ENCODE measurements around the gene MEIS2. TPM values are rescaled to one million over a fixed set of nuclear protein-coding genes. Genes with fewer than 3 reads are reported as not detected.

Gene MEIS2
- total RNA-seq, 5 donors from 2014 or later (not counting 1 experiment from before 2014, with no cell fraction given), result 0.38 to 0.54 TPM; not detected in 3

- no peak overlapping the region for H3K27ac ChIP-seq (ENCODE audit: low read length)
- 93% methylated on average over 5 of the region's 8 CpGs for WGBS (ENCODE audit: insufficient coverage)
- no peak for ATAC-seq (replicated peaks in 1 of 4)
- H3K27ac Mint-ChIP-seq, result no peak overlapping the region
- H3K36me3 Mint-ChIP-seq, result no peaks in the 10 kb centered on the region
- no peak overlapping the region for H3K4me3 ChIP-seq (ENCODE audit: control insufficient read depth in 1 of 2, extremely low read depth in 1 of 2, low read length in 1 of 2)
- peaks cover 0 to 3% of the 10 kb centered on the region in 2 experiments for H3K27me3 ChIP-seq (replicated peaks in 1 of 2; ENCODE audit: control insufficient read depth in 2 of 2, extremely low read depth in 1 of 2, insufficient read depth in 2 of 2, low read length in 1 of 2)
- no peaks in the 10 kb centered on the region for H3K36me3 ChIP-seq (ENCODE audit: control insufficient read depth in 2 of 2, extremely low read depth in 1 of 2, insufficient read depth in 1 of 2, low read length in 1 of 2)
- no peaks in the 10 kb centered on the region for H3K4me1 Mint-ChIP-seq
- no peaks in the 10 kb centered on the region for H3K4me1 ChIP-seq (ENCODE audit: control insufficient read depth in 1 of 2, extremely low read depth in 1 of 2, insufficient read depth in 2 of 2, low read length in 2 of 2)
- ChIA-PET CTCF (no interaction called here), POLR2A (no interaction called here)
- DNase-seq, result no peak
- H3K9me3 Mint-ChIP-seq, result no peaks in the 10 kb centered on the region
- no peaks in the 10 kb centered on the region for H3K9me3 ChIP-seq
- H3K27me3 Mint-ChIP-seq, result peaks cover 0 to 7% of the 10 kb centered on the region in 2 donors
- H3K4me3 Mint-ChIP-seq, result no peak overlapping the region
Measured at GRCh38 chr15:37055481-37055880, 44.9 kb downstream of the MEIS2 start.

GRCh38 chr15:37054336-37054735, 46.0 kb downstream of the MEIS2 start:
- Histone ChIP-seq H3K4me1 (ENCODE audit: control insufficient read depth in 1 of 2, extremely low read depth in 1 of 2, insufficient read depth in 2 of 2, low read length in 2 of 2) (no peaks in the 10 kb centered on the region), H3K27ac (ENCODE audit: low read length) (no peak overlapping the region), H3K27me3 (replicated peaks in 1 of 2; ENCODE audit: control insufficient read depth in 2 of 2, extremely low read depth in 1 of 2, insufficient read depth in 2 of 2, low read length in 1 of 2) (peaks cover 0 to 2% of the 10 kb centered on the region in 2 experiments), H3K4me3 (ENCODE audit: control insufficient read depth in 1 of 2, extremely low read depth in 1 of 2, low read length in 1 of 2) (no peak overlapping the region), H3K9me3 (no peaks in the 10 kb centered on the region), H3K36me3 (ENCODE audit: control insufficient read depth in 2 of 2, extremely low read depth in 1 of 2, insufficient read depth in 1 of 2, low read length in 1 of 2) (no peaks in the 10 kb centered on the region)
- peaks cover 0 to 7% of the 10 kb centered on the region in 2 donors for H3K27me3 Mint-ChIP-seq
- H3K9me3 Mint-ChIP-seq, result no peaks in the 10 kb centered on the region
- ChIA-PET POLR2A (no interaction called here), CTCF (interaction anchor here in 1 of 2 donors (0.6 kb wide), 1 partner anchor 172 kb away, joined by 3 read pairs; no protein-coding TSS in a partner anchor)
- H3K27ac Mint-ChIP-seq, result no peak overlapping the region
- H3K36me3 Mint-ChIP-seq, result no peaks in the 10 kb centered on the region
- no peak overlapping the region for H3K4me3 Mint-ChIP-seq
- DNase-seq (no peak), ATAC-seq (replicated peaks in 1 of 4) (no peak)
- WGBS (ENCODE audit: insufficient coverage), result no CpG with 5 or more reads among the region's 7 CpGs
- H3K4me1 Mint-ChIP-seq, result no peaks in the 10 kb centered on the region

- H3K9me3 ChIP-seq, result no peaks in the 10 kb centered on the region
- no peak overlapping the region for H3K27ac ChIP-seq (ENCODE audit: low read length)
- CTCF ChIA-PET, result no interaction called here
- no peak overlapping the region for H3K27ac Mint-ChIP-seq
- no peaks in the 10 kb centered on the region for H3K4me1 ChIP-seq (ENCODE audit: control insufficient read depth in 1 of 2, extremely low read depth in 1 of 2, insufficient read depth in 2 of 2, low read length in 2 of 2)
- no peaks in the 10 kb centered on the region for H3K9me3 Mint-ChIP-seq
- H3K36me3 ChIP-seq (ENCODE audit: control insufficient read depth in 2 of 2, extremely low read depth in 1 of 2, insufficient read depth in 1 of 2, low read length in 1 of 2), result no peaks in the 10 kb centered on the region
- 78% methylated on average over 4 of the region's 6 CpGs for WGBS (ENCODE audit: insufficient coverage)
- DNase-seq, result no peak
- H3K27me3 ChIP-seq (replicated peaks in 1 of 2; ENCODE audit: control insufficient read depth in 2 of 2, extremely low read depth in 1 of 2, insufficient read depth in 2 of 2, low read length in 1 of 2), result peaks cover 0 to 2% of the 10 kb centered on the region in 2 experiments
- H3K27me3 Mint-ChIP-seq, result peaks cover 0 to 7% of the 10 kb centered on the region in 2 donors
- no peaks in the 10 kb centered on the region for H3K4me1 Mint-ChIP-seq
- H3K4me3 Mint-ChIP-seq, result no peak overlapping the region
- POLR2A ChIA-PET, result no interaction called here
- no peak for ATAC-seq (replicated peaks in 1 of 4)
- H3K4me3 ChIP-seq (ENCODE audit: control insufficient read depth in 1 of 2, extremely low read depth in 1 of 2, low read length in 1 of 2), result no peak overlapping the region
- no peaks in the 10 kb centered on the region for H3K36me3 Mint-ChIP-seq
Measured at GRCh38 chr15:37053166-37053565, 47.2 kb downstream of the MEIS2 start.

- Mint-ChIP-seq H3K4me3 (no peak overlapping the region), H3K27me3 (peaks cover 0 to 5% of the 10 kb centered on the region in 2 donors), H3K36me3 (no peaks in the 10 kb centered on the region), H3K4me1 (no peaks in the 10 kb centered on the region), H3K27ac (no peak overlapping the region), H3K9me3 (no peaks in the 10 kb centered on the region)
- ATAC-seq (replicated peaks in 1 of 4), result no peak
- Histone ChIP-seq H3K4me3 (ENCODE audit: control insufficient read depth in 1 of 2, extremely low read depth in 1 of 2, low read length in 1 of 2) (no peak overlapping the region), H3K4me1 (ENCODE audit: control insufficient read depth in 1 of 2, extremely low read depth in 1 of 2, insufficient read depth in 2 of 2, low read length in 2 of 2) (no peaks in the 10 kb centered on the region), H3K27ac (ENCODE audit: low read length) (no peak overlapping the region), H3K36me3 (ENCODE audit: control insufficient read depth in 2 of 2, extremely low read depth in 1 of 2, insufficient read depth in 1 of 2, low read length in 1 of 2) (no peaks in the 10 kb centered on the region), H3K9me3 (no peaks in the 10 kb centered on the region), H3K27me3 (replicated peaks in 1 of 2; ENCODE audit: control insufficient read depth in 2 of 2, extremely low read depth in 1 of 2, insufficient read depth in 2 of 2, low read length in 1 of 2) (peaks cover 0 to 2% of the 10 kb centered on the region in 2 experiments)
- POLR2A ChIA-PET, result no interaction called here
- no peak for DNase-seq
- CTCF ChIA-PET, result no interaction called here
- WGBS (ENCODE audit: insufficient coverage), result no CpG with 5 or more reads among the region's 3 CpGs
Measured at GRCh38 chr15:37050345-37050744, 50.0 kb downstream of the MEIS2 start.

- peaks cover 0 to 2% of the 10 kb centered on the region in 2 experiments for H3K27me3 ChIP-seq (replicated peaks in 1 of 2; ENCODE audit: control insufficient read depth in 2 of 2, extremely low read depth in 1 of 2, insufficient read depth in 2 of 2, low read length in 1 of 2)
- no peak overlapping the region for H3K27ac Mint-ChIP-seq
- ChIA-PET CTCF (interaction anchor here in 1 of 2 donors (0.6 kb wide), 1 partner anchor 113 kb away, joined by 3 read pairs; no protein-coding TSS in a partner anchor), POLR2A (no interaction called here)
- H3K4me1 ChIP-seq (ENCODE audit: control insufficient read depth in 1 of 2, extremely low read depth in 1 of 2, insufficient read depth in 2 of 2, low read length in 2 of 2), result no peaks in the 10 kb centered on the region
- no peaks in the 10 kb centered on the region for H3K36me3 ChIP-seq (ENCODE audit: control insufficient read depth in 2 of 2, extremely low read depth in 1 of 2, insufficient read depth in 1 of 2, low read length in 1 of 2)
- no peaks in the 10 kb centered on the region for H3K36me3 Mint-ChIP-seq
- H3K9me3 Mint-ChIP-seq, result no peaks in the 10 kb centered on the region
- no peaks in the 10 kb centered on the region for H3K9me3 ChIP-seq
- no peaks in the 10 kb centered on the region for H3K4me1 Mint-ChIP-seq
- H3K27ac ChIP-seq (ENCODE audit: low read length), result no peak overlapping the region
- no peak overlapping the region for H3K4me3 ChIP-seq (ENCODE audit: control insufficient read depth in 1 of 2, extremely low read depth in 1 of 2, low read length in 1 of 2)
- H3K4me3 Mint-ChIP-seq, result no peak overlapping the region
- DNase-seq (no peak), ATAC-seq (replicated peaks in 1 of 4) (no peak)
- peaks cover 0 to 8% of the 10 kb centered on the region in 2 donors for H3K27me3 Mint-ChIP-seq
Measured at GRCh38 chr15:37046876-37047614, 53.3 kb downstream of the MEIS2 start.

- no peak overlapping the region for H3K4me3 Mint-ChIP-seq
- Histone ChIP-seq H3K27ac (ENCODE audit: low read length) (no peak overlapping the region), H3K36me3 (ENCODE audit: control insufficient read depth in 2 of 2, extremely low read depth in 1 of 2, insufficient read depth in 1 of 2, low read length in 1 of 2) (no peaks in the 10 kb centered on the region), H3K4me1 (ENCODE audit: control insufficient read depth in 1 of 2, extremely low read depth in 1 of 2, insufficient read depth in 2 of 2, low read length in 2 of 2) (no peaks in the 10 kb centered on the region), H3K27me3 (replicated peaks in 1 of 2; ENCODE audit: control insufficient read depth in 2 of 2, extremely low read depth in 1 of 2, insufficient read depth in 2 of 2, low read length in 1 of 2) (peaks cover 0 to 2% of the 10 kb centered on the region in 2 experiments), H3K4me3 (ENCODE audit: control insufficient read depth in 1 of 2, extremely low read depth in 1 of 2, low read length in 1 of 2) (no peak overlapping the region), H3K9me3 (no peaks in the 10 kb centered on the region)
- DNase-seq, result no peak
- ChIA-PET POLR2A (no interaction called here), CTCF (no interaction called here)
- no peaks in the 10 kb centered on the region for H3K9me3 Mint-ChIP-seq
- no peaks in the 10 kb centered on the region for H3K36me3 Mint-ChIP-seq
- H3K4me1 Mint-ChIP-seq, result no peaks in the 10 kb centered on the region
- no peak for ATAC-seq (replicated peaks in 1 of 4)
- 68% methylated on average over 4 of the region's 12 CpGs for WGBS (ENCODE audit: insufficient coverage)
- peaks cover 0 to 8% of the 10 kb centered on the region in 2 donors for H3K27me3 Mint-ChIP-seq
- no peak overlapping the region for H3K27ac Mint-ChIP-seq
Measured at GRCh38 chr15:37045859-37046740, 54.2 kb downstream of the MEIS2 start.

Measured in T-cell (primary cell).